Smooth muscle cell of the brain vasculature (primary cell): ENCODE measurements around the gene C19orf12.
"Not testable (repeated sequence)": the region's sequence is repeated elsewhere in the genome, so short reads cannot be mapped to it uniquely, and the experiment has no call there.

Experiments
- DNase-seq: peaks from one replicate; pipeline ENCODE4 v3.0.0-alpha.2; 2012; ENCODE audit warnings: low read depth, low spot score

The C19orf12 gene

DNA sequence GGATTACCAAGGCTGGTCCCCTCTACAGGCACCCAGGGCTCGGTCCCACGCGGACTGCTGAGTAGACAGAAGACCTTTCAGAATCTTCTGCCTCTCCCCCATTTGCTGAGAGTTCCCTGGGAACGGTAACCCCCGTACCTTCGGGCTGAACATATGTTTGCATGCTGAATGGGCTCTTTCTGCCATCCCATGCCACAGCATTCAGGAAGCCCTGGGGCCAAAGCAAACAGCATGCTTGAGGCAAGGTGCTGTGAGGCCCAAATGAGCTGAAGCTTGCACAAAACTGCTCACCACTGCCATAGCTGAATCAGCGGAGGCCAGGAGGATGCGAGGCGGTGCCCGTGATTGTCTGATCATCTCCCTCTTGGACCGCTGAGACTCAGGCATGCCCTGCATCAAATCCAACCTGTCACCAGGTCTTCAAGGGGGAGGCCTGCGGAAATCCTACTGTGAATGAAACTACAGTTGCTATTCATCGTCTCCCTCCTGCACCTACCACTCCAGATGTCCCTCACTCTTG lies 16.3 kb upstream of the C19orf12 start:
- no peak for DNase-seq

DNA sequence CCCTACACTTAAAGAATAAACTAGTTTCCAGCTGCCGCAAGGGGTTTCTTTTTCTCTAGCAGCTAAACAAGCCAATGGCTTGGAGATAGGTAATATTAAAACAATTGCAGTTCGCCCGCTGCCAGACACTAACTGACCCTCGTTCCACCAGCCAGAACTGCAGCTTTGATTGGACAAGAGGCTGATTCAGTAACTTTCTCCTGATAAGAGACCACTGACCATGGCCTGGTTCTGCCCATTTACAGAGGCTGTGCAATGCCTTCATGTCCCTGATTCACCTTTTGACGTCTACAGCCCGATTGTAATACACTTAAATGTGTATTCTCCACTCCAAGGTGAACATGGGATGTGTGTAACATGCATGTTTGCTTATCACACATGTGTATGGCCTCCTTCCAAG lies 12.8 kb upstream of the C19orf12 start:
- no peak for DNase-seq

DNA sequence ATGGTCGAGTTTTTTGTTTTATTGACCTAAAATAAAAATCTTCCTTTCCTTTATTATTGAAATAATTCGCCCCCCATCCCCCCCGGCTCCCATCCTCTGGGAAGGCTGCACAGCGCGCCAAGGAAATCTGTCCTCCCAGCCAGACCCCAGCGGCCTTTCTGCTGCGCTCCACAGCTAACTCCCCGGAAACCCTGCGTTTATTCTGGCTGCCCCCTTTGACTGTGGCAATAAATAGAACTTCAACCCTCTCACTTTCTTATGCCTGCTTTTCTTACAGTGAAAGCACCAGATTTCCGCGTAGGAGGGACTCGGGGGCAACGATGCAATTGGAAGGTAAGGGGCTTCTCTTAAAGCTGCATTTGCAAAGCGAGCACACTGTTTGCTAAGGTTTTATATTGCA lies 9.7 kb upstream of the C19orf12 start:
- DNase-seq = no peak

DNA sequence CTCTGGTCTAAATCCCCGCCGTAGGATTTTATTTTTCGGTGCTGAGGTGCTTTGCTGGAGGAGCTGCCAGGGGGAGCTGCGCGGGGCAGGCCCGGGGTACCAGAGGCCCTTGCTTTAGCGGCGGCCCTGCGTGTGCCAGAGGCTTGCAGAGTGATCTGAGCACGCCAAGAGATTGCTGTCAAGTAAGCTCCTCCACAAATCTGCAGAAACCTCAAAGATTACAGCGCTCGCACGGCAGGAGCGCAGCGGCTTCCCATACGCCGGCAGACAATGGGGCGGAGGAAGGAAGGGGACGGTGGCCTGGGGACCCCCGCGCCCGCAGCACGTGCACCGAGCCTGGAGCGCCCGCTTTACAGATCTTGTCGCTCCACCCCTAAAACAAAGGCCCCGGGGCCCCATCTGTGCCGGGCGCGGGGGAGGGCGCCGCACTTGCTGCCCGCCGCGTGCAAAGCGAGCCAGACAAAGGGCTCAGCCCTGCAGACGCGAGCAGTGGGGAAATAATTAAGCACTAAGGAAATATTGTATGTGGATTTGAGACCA lies 9.1 kb upstream of the C19orf12 start:
- no peak for DNase-seq

DNA sequence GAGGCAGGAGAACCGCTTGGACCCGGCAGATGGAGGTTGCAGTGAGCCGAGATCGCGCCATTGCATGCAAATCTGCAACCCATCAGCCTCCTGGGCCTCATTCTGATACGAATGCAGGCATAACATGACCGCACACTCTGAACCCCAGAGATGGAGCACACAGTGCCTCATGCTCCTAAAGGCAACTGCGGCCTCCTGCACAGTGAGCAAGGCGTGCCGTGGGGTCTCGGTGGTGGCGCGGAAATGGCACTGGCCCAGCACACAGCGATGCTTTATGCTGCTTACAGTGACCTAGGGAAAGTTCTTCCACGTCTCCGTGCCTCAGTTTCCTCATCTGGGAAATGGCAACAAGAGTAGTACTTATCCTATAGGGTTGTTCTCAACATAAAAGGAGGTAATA lies 2.0 kb upstream of the C19orf12 start:
- no peak for DNase-seq

DNA sequence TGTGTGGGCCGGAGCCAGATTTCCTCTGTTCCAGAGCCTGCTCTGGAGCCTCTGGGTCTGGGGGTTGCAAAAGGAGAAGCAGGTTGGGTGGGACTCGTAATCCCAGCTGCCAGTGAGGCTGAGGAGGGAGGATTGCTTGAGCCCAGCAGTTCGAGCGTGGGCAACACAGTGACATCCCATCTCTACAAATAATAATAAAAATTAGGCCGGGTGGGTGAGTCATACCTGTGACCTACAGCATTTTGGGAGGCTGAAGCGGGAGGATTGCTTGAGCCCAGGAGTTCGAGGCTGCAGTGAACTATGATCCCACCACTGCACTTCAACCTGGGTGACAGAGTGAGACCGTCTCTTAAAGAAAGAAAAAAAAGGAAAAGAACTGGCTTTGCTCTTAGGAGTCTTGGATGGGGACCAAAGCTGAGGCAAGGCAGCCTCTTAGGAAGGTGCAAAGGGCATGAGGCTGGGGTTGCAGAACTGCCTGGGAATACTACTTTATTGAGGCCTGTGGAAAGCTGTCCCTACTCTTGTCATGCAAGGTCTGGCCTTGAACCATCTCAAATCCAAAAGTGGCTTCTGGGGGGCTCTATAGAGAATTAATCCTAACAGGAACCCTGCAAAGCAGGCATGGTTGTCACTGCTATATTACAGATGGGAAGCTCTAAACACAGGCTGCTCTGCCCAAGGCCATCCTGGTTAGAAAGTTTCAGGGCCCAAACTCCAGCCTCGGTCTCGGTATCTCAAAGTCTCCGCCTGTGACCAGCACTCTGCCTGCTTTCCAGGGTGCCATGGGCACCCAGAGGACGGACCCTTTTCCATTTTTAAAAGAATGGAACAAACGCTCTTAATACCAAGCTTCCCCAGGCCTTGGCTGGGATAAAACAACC lies 880 bp upstream of the C19orf12 start:
- DNase-seq = no peak

DNA sequence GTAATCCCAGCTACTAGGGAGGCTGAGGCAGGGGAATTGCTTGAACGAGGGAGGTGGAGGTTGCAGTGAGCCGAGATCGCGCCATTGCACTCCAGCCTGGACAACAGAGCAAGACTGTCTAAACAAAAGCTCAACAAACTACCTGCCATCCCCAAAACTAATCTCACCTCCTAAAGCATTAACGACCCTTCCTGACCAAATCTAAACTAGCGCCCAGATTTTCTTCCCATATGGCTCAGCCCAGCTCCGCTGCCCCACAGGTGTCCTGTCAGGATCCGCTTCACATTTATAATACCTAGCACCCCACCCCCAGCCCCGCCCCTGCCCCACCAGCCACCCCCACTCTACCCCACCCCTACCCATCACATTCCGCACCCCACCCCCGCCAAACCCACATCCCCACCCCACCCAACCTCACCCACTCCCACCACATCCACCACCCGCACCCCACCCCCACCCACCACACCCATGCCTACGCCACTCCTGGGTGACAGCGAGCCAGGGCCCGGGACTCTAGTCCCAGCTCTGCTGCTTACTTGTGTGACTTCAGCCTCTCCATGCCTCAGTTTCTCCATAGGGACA lies 599 bp downstream of the C19orf12 start:
- DNase-seq = no peak

DNA sequence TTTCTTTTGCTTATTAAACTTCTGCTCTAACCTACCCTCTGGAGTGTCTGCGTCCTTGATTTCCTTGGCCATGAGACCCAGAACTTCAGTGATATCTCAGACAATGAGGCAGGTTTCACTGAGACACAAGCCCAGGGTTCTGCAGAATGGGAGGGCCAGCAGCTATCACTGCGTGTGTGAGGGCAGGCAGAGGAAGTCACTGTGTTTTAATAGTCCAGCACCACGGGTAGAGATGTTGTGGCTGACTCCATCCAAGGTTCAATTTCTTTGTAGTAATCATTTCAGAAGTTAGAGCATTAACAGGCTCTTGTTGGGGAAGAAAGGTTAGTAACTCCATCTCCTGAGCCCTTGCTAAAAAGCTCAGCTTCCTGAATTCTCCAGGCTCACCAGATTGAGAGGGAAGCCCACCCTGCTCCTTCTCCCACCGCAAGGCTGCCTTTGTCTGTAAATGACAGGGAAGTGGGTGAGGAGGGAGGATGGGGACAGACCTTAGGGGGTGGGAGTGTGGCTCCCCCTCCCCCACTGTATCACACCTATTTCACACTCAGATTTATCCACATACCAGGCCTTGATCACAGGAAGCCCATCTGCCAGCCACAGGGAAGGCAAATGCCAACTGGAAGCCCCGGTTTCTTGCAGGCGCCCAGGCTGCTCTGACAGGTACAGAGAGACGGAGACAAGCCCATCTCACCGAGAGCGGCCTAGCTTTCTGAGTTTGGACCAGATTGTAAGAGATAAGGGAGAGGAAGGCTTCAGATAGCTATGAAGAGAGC lies 2.1 kb downstream of the C19orf12 start:
- no peak for DNase-seq

DNA sequence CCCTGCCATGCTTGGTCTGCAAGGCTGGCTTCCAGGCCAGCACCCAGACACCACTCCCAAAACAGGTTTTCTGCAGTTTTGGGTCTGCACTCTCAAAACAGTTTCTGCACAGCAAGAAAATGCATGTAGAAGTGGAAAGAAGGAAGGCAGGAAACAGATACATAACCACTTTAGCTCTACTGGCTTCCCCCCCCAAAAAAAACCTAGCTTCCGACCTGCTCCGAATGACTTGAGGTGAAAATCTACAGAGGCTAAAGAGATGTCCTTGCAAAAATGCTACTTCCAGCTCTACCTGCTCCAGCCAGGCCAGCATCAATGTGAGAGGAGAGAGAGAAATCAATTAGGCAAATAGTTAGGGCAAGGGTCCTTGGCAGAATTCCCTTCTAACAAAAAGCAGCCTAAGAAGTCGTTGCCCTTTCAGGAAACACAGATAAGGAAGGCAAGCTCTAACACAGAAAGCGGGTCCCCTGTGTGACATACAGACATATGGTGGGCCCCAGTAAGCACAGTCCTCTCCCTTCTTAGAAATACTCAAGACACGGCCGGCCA lies 3.4 kb downstream of the C19orf12 start:
- DNase-seq = no peak

DNA sequence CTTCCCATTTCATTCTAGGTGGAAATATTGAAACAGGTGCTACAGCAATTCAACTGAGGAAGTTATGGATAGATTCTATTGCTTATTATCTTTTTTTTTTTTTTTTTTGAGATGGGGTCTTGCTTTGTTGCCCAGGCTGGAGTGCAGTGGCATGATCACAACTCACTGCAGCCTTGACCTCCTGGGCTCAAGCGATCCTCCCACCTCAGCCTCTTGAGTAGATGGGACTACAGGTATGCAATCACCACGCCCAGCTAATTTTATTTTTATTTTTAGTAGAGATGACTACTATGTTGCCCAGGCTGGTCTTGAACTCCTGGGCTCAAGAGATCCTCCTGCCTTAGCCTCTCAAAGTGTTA lies 5.6 kb downstream of the C19orf12 start:
- DNase-seq = not testable (repeated sequence)

DNA sequence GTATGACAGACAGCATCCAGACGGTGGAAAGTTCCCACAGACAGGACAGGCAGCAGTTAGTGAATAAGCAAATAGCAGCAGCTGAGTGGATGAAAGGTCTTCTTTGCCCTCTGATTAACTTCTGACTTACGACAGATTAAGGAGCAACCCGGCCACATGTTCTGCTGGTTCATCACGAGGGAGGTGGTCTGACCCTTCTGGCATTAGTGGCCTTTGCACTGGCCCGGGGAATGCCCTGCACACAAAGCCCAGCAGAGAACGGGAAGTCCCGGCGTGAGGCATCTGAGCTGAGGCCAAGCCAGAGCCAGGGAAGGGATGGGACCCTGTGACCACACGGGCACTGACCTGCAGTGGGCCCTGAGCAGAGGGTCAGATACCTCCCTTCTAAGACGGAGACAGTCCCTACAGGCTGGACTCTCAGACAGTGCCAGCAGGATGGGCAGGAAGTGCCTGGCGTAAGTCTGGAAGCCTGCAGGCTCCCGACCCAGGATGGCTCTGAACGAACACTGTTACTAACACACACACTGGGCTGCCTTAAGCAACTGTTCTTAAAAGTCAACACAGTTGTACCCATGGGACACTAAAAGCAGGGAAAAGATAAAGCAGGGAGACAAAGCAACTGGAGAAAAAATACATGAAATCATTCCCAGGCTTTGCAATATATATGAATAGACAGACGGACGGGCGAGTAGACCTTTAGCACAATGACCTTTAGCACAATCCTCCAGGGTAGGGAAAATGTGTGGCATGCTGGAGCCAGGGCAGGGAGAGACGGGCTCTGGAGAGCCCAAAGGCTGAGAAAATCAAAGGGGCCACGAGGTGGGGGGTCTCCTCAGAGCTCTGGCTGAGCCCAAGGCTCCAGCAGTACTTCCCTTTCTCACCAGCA lies 6.3 kb downstream of the C19orf12 start:
- DNase-seq = no peak

DNA sequence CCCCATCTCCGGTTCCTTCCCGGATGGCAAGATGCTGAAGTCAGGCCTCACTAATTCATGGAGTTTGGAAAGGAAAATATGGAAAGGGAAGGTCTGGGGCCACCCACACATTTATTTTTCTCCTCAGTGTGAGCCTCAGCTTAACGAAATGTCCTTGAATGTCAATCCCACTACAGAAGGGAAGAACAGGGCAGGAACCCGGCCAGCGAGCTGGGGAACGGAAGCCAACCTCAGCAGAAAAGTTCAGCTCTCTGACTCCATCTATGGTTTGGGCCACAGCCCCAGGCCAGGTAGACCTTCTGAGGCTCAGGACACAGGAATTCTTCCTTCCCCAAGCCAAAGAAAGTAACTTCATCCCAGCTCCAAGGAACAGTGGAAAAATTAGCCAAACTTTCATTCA lies 8.4 kb downstream of the C19orf12 start:
- no peak for DNase-seq

DNA sequence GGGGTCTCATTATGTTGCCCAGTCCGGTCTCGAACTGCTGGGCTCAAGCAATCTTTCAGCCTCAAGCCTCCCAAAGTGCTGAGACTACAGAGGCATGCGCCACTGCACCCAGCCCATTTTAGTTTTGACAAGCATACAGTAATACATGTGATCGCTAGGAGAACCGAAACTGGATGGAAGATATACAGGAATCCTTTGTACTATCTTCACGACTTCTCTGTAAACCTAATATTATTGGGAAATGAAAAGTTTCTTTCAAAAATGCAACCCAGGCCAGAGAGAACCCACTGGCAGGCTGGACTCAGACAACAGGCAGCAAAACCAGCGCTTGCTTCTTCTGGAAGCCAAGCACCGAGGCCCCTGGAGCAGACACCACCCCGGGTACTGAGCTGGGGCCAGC lies 9.4 kb downstream of the C19orf12 start:
- no peak for DNase-seq

DNA sequence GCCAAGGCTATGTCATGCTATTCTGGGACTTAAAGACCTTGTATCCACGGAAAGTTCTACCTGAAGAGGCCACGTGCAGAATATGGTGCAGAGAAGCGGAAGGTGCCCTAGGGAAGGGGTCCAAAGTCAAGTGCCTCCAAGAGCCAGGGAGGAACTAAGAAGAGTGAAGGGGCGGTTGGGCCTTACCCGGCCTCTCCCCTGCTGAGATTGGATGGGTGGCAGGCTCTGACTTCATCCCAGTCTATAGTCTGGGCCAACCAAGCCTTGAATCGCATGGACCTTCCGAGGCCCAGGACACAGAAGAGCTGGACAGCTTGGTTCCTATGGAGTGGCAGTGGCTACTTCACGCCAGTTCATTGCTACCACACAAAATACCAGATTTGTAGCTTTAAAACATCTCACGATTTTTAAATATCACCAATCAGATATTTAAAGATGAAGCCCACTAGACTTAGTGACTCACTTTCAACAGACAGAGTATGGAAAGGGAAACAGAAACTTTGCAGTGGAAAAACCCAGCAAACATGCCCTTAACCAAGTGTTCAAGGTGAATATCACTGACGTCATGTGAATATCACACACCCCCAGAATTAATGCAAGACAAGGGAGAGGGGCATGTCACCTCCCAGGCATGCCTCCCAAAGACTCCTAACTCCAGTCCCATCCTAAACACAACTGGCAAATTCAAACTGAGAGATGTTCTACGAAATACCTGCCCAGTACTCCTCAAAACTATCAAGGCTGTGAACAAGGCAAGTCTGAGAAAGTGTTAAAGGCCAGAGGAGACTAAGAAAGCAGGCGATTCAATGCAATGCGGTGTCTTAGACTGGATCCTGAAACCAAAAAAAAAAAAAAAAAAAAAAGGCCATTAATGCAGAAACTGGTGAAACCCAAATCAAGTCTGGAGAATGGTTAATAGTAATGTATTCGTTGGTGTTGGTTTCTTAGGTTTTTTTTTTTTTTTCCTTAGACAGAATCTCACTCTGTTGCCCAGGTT lies 10.2 kb downstream of the C19orf12 start:
- DNase-seq = no peak

DNA sequence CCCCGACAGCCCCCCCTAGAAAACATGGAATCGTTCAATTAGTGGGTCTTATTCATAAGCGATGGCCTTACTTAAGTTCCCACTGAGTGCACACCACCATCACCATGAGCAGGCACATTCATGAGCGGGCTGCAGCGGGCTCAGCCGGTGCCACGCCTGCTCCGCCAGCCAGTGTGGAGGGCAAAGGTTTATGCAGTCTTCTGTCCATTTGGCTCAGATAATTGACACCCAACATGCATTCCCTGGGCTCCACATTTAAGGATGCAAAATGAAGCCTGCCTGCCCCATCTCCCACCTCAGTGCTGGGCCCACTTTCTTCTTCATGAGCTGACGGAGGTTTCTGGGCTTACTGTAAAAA lies 12.1 kb downstream of the C19orf12 start:
- no peak for DNase-seq

DNA sequence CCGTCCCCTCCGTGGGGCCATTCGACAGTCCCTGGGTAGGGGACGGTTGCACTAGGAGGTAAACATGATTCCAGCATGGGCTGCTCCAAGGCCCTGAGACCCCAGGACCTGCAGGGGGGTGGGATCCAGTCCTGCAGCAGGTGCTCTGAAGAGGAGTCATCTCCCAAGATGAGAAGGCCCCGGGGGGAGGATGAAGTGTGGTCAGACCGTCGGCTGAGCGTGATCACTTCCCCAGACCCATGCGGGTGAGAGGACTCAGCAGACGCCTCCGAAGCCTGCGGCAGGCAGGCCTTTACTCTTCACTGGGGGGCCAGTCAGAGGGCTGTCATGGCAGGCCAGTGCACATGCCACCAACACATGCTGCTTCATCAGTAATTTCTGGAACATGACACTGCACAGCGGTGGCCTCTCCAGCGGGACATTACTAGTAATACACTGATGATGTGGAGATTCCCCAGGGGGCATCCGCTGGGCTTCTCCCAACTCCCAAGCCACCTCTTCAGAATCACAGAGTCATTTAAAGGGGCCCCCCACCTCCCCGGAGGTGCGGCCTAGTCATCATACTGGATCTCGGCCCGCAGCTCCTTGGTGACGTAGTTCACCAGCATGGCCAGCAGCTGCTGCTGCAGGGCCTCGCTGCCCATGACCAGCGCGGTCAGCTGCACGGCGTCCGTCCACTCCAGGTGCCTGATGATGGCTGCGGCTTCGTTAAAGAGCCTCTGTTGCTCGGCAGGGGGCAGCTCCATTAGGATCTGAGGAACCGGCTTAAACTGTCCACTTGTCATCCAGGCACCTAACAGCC lies 12.7 kb downstream of the C19orf12 start:
- no peak for DNase-seq

DNA sequence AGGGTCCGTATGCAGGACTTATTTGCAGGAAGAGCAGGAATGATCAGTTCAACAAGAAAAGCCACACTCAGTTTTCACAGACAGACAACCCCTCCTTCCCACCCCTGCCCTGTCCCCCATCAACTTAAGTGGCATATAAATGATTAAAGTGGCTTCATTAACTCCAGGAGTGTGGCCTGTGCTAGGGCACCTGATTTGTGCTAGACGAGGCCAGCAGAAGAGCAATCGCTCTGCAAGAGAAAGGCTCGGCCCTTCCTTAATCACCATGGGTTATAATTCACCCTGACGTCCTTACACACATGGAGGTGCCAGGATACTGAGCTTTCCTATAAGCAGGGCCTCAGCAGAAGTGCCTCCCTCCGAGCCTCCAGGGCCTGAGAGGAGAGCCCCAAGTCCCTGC lies 14.6 kb downstream of the C19orf12 start:
- no peak for DNase-seq

DNA sequence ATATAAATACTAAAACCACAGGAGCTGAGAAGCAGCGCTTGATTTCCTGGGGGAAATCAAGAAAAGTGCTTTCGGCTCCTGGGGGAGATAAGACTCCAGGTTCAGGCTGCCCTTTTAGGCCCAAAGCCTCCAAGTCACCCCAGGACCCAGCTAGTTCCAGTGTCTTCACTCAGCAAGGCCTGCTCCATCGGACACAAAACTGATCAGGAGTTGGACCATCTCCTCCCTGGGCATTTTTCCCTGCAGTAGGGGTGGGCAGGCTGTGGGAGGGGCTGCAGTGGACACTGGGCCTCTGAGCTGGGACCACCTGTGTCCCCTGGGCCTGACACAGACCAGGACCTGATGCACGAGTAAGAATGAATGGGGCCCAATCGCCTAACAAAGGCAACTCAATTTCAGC lies 15.2 kb downstream of the C19orf12 start:
- no peak for DNase-seq
